HepG2 (cell line): ENCODE measurements around the gene CHEK2. TPM values are rescaled to one million over a fixed set of nuclear protein-coding genes. Genes with fewer than 3 reads are reported as not detected.

ENCODE experiments used
- BCL6 ChIP-seq: IDR thresholded peaks from 2 replicates; pipeline ENCODE4 v1.6.1; 2016; ENCODE audit warnings: missing genetic modification reagents, missing compliant biosample characterization
- HNF4G ChIP-seq, 2 experiments: sonication (generic) in 1 of 2; formaldehyde crosslinking in 1 of 2; IDR thresholded peaks; 2 replicates each; pipeline versions ENCODE4 v1.4.0 to v1.6.1; 2011 to 2020; ENCODE audit warnings: borderline replicate concordance in 2 of 2, low read depth in 2 of 2, mild to moderate bottlenecking in 2 of 2, low read length in 1 of 2, missing genetic modification reagents in 1 of 2, moderate library complexity in 1 of 2
- HOXD1 ChIP-seq: sonication (generic); formaldehyde crosslinking; IDR thresholded peaks from 2 replicates; pipeline ENCODE4 v1.5.0; 2020; ENCODE audit warnings: missing genetic modification reagents
- IRF2 ChIP-seq: IDR thresholded peaks from 2 replicates; pipeline ENCODE4 v1.6.1; 2018; ENCODE audit warnings: missing genetic modification reagents, missing compliant biosample characterization
- KDM2A ChIP-seq: sonication (generic); formaldehyde crosslinking; IDR thresholded peaks from 2 replicates; pipeline ENCODE4 v1.4.0; 2020; ENCODE audit warnings: low read depth, missing genetic modification reagents, borderline replicate concordance
- NFIB ChIP-seq: sonication (generic); formaldehyde crosslinking; IDR thresholded peaks from 2 replicates; pipeline ENCODE4 v1.9.0; 2021; ENCODE audit warnings: missing genetic modification reagents, mild to moderate bottlenecking, borderline replicate concordance
- PHF8 ChIP-seq: sonication (generic); formaldehyde crosslinking; IDR thresholded peaks from 2 replicates; pipeline ENCODE4 v1.5.0; 2020; ENCODE audit warnings: missing genetic modification reagents
- POLR2A ChIP-seq, 2 experiments: IDR thresholded peaks; 2 replicates each; pipeline ENCODE4 v1.6.1; 2011; ENCODE audit warnings: low read depth in 2 of 2, low read length in 2 of 2, mild to moderate bottlenecking in 1 of 2, moderate library complexity in 1 of 2; ENCODE audit not compliant: insufficient read depth in 1 of 2
- RARA ChIP-seq: IDR thresholded peaks from 2 replicates; pipeline ENCODE4 v1.6.1; 2016; ENCODE audit warnings: missing genetic modification reagents, missing compliant biosample characterization
- RXRA ChIP-seq: sonication (generic); formaldehyde crosslinking; IDR thresholded peaks from 2 replicates; pipeline ENCODE4 v1.5.1; 2020; ENCODE audit warnings: missing genetic modification reagents
- SP4 ChIP-seq: sonication (generic); formaldehyde crosslinking; IDR thresholded peaks from 2 replicates; pipeline ENCODE4 v1.8.1; 2023; ENCODE audit warnings: mild to moderate bottlenecking, missing genetic modification reagents
- TBL1XR1 ChIP-seq: fragments of 150-350 bp; IDR thresholded peaks from 2 replicates; pipeline ENCODE4 v1.6.1; 2014; ENCODE audit warnings: borderline replicate concordance, low read length; ENCODE audit not compliant: partially characterized antibody
- ZNF124 ChIP-seq: sonication (generic); formaldehyde crosslinking; IDR thresholded peaks from 2 replicates; pipeline ENCODE4 v1.4.0; 2020; ENCODE audit warnings: missing genetic modification reagents
- ZNF160 ChIP-seq: sonication (generic); formaldehyde crosslinking; IDR thresholded peaks from 2 replicates; pipeline ENCODE4 v1.8.0; 2022; ENCODE audit warnings: mild to moderate bottlenecking, inconsistent platforms, missing genetic modification reagents
- ZNF335 ChIP-seq: sonication (generic); formaldehyde crosslinking; IDR thresholded peaks from 2 replicates; pipeline ENCODE4 v1.4.0; 2020; ENCODE audit warnings: missing genetic modification reagents
- ZNF644 ChIP-seq: IDR thresholded peaks from 2 replicates; pipeline ENCODE4 v1.6.1; 2016; ENCODE audit warnings: low read depth
- ZNF788 ChIP-seq: sonication (generic); formaldehyde crosslinking; IDR thresholded peaks from 2 replicates; pipeline ENCODE4 v1.5.0; 2020; ENCODE audit warnings: mild to moderate bottlenecking, missing genetic modification reagents, borderline replicate concordance
- ZSCAN22 ChIP-seq: sonication (generic); formaldehyde crosslinking; IDR thresholded peaks from 2 replicates; pipeline ENCODE4 v1.4.0; 2020; ENCODE audit warnings: mild to moderate bottlenecking, missing genetic modification reagents
- polyA plus RNA-seq, 8 experiments: library from polyadenylated mRNA; depleted of rRNA in 3 of 8; stranded (reverse) in 7 of 8; unstranded in 1 of 8; fragments of >200 nt; fragmentation: Illumina TruSeq in 4 of 8; extraction: Trizol in 4 of 8; gene quantifications; 2 replicates each; pipeline versions ENCODE4 v1.2.1 to v1.2.3, GENCODE V29; 2011 to 2016; ENCODE audit warnings: low read depth in 4 of 8, missing spikeins in 1 of 8, mixed read lengths in 1 of 8; ENCODE audit not compliant: insufficient read depth in 1 of 8
- total RNA-seq, 5 experiments: library from RNA; depleted of rRNA; stranded (reverse); fragments of >200 nt; fragmentation: Illumina TruSeq; extraction: Trizol; gene quantifications; 2 replicates each; pipeline ENCODE4 v1.2.3, GENCODE V29; 2016; ENCODE audit warnings: low read depth in 1 of 5
- TF ChIP-seq, protein P1 (sequence below): sonication (generic); formaldehyde crosslinking; IDR thresholded peaks from 2 replicates; pipeline ENCODE4 v1.5.1; 2020; ENCODE audit warnings: mild to moderate bottlenecking, missing genetic modification reagents, borderline replicate concordance
- TF ChIP-seq, protein P2 (sequence below): sonication (generic); formaldehyde crosslinking; IDR thresholded peaks from 2 replicates; pipeline ENCODE4 v1.4.0; 2020; ENCODE audit warnings: mild to moderate bottlenecking, missing genetic modification reagents

CHEK2 gene
- total and polyA plus RNA-seq, 2 of the 13 experiments (the other 11 are each of a cell fraction or from before 2014, with no cell fraction given): 27.0 to 40.5 TPM

DNA sequence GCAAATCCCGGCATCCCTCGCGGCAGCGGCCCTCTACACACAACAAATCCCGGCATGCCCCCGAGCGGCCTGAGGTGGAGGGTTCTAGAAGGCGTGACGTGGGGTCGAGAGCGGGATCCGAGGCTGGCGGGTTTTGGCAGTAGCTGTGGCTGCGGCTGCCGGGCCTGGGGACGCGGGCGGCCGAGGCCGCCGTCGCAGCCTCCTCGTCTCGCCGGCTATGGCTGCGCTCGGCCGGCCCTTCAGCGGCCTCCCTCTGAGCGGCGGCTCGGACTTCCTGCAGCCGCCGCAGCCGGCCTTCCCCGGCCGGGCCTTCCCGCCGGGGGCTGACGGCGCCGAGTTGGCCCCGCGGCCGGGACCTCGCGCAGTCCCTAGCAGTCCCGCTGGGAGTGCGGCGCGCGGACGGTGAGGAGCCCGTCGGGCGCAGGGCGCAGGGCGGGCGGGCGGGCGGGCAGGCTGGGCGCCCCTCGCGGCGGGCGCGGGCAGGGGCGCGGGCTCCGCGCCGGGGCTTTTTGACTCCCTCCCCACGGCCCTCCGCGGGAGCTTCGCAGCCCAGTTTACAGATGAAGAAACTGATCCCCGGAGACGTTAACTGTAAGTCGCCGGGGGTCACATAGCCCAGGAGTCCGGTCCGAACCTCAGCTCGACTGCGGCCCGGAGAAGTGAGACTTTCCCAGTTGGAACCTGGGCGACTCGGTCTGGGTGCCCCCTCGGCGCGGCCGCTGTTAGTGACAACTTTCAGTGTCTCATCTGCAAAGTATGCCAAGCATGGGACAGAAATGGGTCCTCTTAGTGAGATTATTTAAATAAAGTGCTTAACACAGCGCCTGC is 31.2 kb upstream of the CHEK2 start, which contains the start of gene CCDC117 (continued):
- peak; percentile 72 to 80 for TF ChIP-seq POLR2A (IDR thresholded peaks at IDR 0.05; ENCODE audit: insufficient read depth in 1 of 2, low read depth in 2 of 2, low read length in 2 of 2)
- peak; percentile 37 for TF ChIP-seq SP4 (CRISPR knock-in tag)
- TF ChIP-seq ZNF788 (CRISPR knock-in tag): peak; percentile 84; the same call in 1 of the 2 replicates
- TF ChIP-seq TBL1XR1: peak; percentile 41
- TF ChIP-seq ZSCAN22 (CRISPR knock-in tag): 0 out of 2 replicates have a peak, but pooled peaks have one; percentile 50
- TF ChIP-seq, protein P1, sequence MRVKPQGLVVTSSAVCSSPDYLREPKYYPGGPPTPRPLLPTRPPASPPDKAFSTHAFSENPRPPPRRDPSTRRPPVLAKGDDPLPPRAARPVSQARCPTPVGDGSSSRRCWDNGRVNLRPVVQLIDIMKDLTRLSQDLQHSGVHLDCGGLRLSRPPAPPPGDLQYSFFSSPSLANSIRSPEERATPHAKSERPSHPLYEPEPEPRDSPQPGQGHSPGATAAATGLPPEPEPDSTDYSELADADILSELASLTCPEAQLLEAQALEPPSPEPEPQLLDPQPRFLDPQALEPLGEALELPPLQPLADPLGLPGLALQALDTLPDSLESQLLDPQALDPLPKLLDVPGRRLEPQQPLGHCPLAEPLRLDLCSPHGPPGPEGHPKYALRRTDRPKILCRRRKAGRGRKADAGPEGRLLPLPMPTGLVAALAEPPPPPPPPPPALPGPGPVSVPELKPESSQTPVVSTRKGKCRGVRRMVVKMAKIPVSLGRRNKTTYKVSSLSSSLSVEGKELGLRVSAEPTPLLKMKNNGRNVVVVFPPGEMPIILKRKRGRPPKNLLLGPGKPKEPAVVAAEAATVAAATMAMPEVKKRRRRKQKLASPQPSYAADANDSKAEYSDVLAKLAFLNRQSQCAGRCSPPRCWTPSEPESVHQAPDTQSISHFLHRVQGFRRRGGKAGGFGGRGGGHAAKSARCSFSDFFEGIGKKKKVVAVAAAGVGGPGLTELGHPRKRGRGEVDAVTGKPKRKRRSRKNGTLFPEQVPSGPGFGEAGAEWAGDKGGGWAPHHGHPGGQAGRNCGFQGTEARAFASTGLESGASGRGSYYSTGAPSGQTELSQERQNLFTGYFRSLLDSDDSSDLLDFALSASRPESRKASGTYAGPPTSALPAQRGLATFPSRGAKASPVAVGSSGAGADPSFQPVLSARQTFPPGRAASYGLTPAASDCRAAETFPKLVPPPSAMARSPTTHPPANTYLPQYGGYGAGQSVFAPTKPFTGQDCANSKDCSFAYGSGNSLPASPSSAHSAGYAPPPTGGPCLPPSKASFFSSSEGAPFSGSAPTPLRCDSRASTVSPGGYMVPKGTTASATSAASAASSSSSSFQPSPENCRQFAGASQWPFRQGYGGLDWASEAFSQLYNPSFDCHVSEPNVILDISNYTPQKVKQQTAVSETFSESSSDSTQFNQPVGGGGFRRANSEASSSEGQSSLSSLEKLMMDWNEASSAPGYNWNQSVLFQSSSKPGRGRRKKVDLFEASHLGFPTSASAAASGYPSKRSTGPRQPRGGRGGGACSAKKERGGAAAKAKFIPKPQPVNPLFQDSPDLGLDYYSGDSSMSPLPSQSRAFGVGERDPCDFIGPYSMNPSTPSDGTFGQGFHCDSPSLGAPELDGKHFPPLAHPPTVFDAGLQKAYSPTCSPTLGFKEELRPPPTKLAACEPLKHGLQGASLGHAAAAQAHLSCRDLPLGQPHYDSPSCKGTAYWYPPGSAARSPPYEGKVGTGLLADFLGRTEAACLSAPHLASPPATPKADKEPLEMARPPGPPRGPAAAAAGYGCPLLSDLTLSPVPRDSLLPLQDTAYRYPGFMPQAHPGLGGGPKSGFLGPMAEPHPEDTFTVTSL (CRISPR knock-in tag): peak; percentile 56; the same call in 1 of the 2 replicates
- no peak; the same call in 1 of the 2 replicates for TF ChIP-seq RARA (CRISPR knock-in tag)
- no peak for TF ChIP-seq ZNF644 (CRISPR knock-in tag)
- TF ChIP-seq NFIB (CRISPR knock-in tag): no peak
- TF ChIP-seq ZNF124 (CRISPR knock-in tag): peak; percentile 86; the same call in 1 of the 2 replicates
- TF ChIP-seq RXRA (CRISPR knock-in tag): peak; percentile 14; the same call in 1 of the 2 replicates
- peak; percentile 26; the same call in 1 of the 2 replicates for TF ChIP-seq ZNF160 (CRISPR knock-in tag)
- TF ChIP-seq BCL6 (CRISPR knock-in tag): 0 out of 2 replicates have a peak, but pooled peaks have one; percentile 33
- TF ChIP-seq KDM2A (CRISPR knock-in tag): peak; percentile 77
- TF ChIP-seq, protein P2, sequence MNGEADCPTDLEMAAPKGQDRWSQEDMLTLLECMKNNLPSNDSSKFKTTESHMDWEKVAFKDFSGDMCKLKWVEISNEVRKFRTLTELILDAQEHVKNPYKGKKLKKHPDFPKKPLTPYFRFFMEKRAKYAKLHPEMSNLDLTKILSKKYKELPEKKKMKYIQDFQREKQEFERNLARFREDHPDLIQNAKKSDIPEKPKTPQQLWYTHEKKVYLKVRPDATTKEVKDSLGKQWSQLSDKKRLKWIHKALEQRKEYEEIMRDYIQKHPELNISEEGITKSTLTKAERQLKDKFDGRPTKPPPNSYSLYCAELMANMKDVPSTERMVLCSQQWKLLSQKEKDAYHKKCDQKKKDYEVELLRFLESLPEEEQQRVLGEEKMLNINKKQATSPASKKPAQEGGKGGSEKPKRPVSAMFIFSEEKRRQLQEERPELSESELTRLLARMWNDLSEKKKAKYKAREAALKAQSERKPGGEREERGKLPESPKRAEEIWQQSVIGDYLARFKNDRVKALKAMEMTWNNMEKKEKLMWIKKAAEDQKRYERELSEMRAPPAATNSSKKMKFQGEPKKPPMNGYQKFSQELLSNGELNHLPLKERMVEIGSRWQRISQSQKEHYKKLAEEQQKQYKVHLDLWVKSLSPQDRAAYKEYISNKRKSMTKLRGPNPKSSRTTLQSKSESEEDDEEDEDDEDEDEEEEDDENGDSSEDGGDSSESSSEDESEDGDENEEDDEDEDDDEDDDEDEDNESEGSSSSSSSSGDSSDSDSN (CRISPR knock-in tag): peak; percentile 36; the same call in 1 of the 2 replicates
- peak; percentile 81 for TF ChIP-seq PHF8 (CRISPR knock-in tag)
- TF ChIP-seq IRF2: peak; percentile 83
- peak; percentile 89 for TF ChIP-seq HOXD1
- TF ChIP-seq HNF4G (IDR thresholded peaks at IDR 0.05; ENCODE audit: borderline replicate concordance, low read depth, low read length): no peak
- TF ChIP-seq HNF4G (CRISPR knock-in tag; IDR thresholded peaks at IDR 0.05; ENCODE audit: borderline replicate concordance, low read depth): no peak
- TF ChIP-seq ZNF335 (CRISPR knock-in tag): peak; percentile 82
